MV-4-11 (cell line): ENCODE data around the gene TSFM.
A peak's percentile ranks its signal among the peaks of the same experiment; 100 is the strongest.

Experiments
- DNase-seq: peaks from one replicate; lab custom pipeline; 2025; lab: John Stamatoyannopoulos, UW

Gene TSFM

GRCh38 chr12:57834086-57834876 is 51.7 kb downstream of the TSFM start:
- peak; percentile 49 for DNase-seq

GRCh38 chr12:57835366-57836288 is 53.0 kb downstream of the TSFM start:
- DNase-seq, result peak; percentile 75

GRCh38 chr12:57836442-57837375 is 54.1 kb downstream of the TSFM start:
- peak; percentile 77 for DNase-seq

GRCh38 chr12:57837864-57838562 is 55.4 kb downstream of the TSFM start:
- peak; percentile 54 for DNase-seq

- peak; percentile 59 for DNase-seq
These were observed 56.2 kb downstream of the TSFM start for GRCh38 chr12:57838594-57839302.

- DNase-seq, result no peak
These were observed 57.4 kb downstream of the TSFM start for GRCh38 chr12:57839996-57840395.

GRCh38 chr12:57840726-57841125 is 58.1 kb downstream of the TSFM start:
- no peak for DNase-seq

GRCh38 chr12:57841445-57841844 is 58.9 kb downstream of the TSFM start:
- DNase-seq, result no peak

- DNase-seq, result no peak
These were observed 60.0 kb downstream of the TSFM start for GRCh38 chr12:57842342-57843294.

GRCh38 chr12:57844709-57845477 is 62.3 kb downstream of the TSFM start:
- DNase-seq, result peak; percentile 65

GRCh38 chr12:57845478-57846284 is 63.1 kb downstream of the TSFM start:
- peak; percentile 35 for DNase-seq

- no peak for DNase-seq
These were observed 63.6 kb downstream of the TSFM start for GRCh38 chr12:57846285-57846576.

GRCh38 chr12:57846577-57847319 is 64.2 kb downstream of the TSFM start, which contains the start of gene CTDSP2:
TSS of gene CTDSP2 (minus strand) at chr12:57846729. CDS start at chr12:57846435, 294 bp downstream.
- peak; percentile 97 for DNase-seq
